K562 (cell line): ENCODE results near the gene HEATR9. TPM values are rescaled to one million over a fixed set of nuclear protein-coding genes. Genes with fewer than 3 reads are reported as not detected.

Experiments
- ATAC-seq: fragments of 200-7000 bp; cut with Tn5 transposase; 3 replicates; pipeline ENCODE4 v1.9.1; 2020; ENCODE audit warnings: moderate library complexity
- BruUV-seq: library from RNA; stranded (reverse); fragments of 400-500 nt; replicated peaks from 2 replicates; lab custom pipeline; 2021; lab: Mats Ljungman, UMichigan
- CTCF ChIA-PET: fragments of 300-600 bp; formaldehyde crosslinking; extraction: SDS; loops from one replicate; lab custom pipeline; 2021; ENCODE audit warnings: low intra/inter-chr PET ratio; lab: Yijun Ruan, JAX
- POLR2A ChIA-PET: fragments of 300-600, 350-650 bp; sonication (Branson Sonifier 250); formaldehyde crosslinking; extraction: SDS; loops from one replicate; lab custom pipeline; 2021; ENCODE audit warnings: antibody characterized with exemption, inconsistent platforms; lab: Yijun Ruan, JAX
- DNase-seq, 4 experiments: peaks; one replicate each; pipeline versions ENCODE4 v3.0.0 to v3.0.0-alpha.2; 2011 to 2018; ENCODE audit warnings: low spot score in 3 of 4, mixed read lengths in 3 of 4; ENCODE audit errors: extremely low read depth in 1 of 4
- FAIRE-seq: peaks from 2 replicates; lab custom pipeline; 2011; peaks lifted over from hg19 to GRCh38; lab: Jason Lieb, UNC
- H2AFZ ChIP-seq: 2 replicates; pipeline ENCODE4 v1.6.0; 2011; ENCODE audit warnings: low read depth, low read length, control low read depth, inconsistent platforms
- H3K27ac ChIP-seq: fragments of 200-600 bp; 3 replicates; pipeline ENCODE4 v1.8.0; 2011; ENCODE audit warnings: low read depth, mild to moderate bottlenecking, control low read depth, inconsistent platforms, low read length, moderate library complexity, mixed read lengths; ENCODE audit errors: extremely low read depth
- H3K27me3 ChIP-seq, 2 experiments: fragments of 300-600 bp in 1 of 2; 2 replicates in 1 of 2; 3 replicates in 1 of 2; pipeline versions ENCODE4 v1.6.0 to v1.8.0; 2011; ENCODE audit warnings: inconsistent platforms in 2 of 2, low read length in 2 of 2, mild to moderate bottlenecking in 1 of 2, mixed read lengths in 1 of 2, moderate library complexity in 1 of 2; ENCODE audit not compliant: control insufficient read depth in 2 of 2, insufficient read depth in 2 of 2
- H3K36me3 ChIP-seq: fragments of 300-600 bp; 3 replicates; pipeline ENCODE4 v1.8.0; 2011; ENCODE audit warnings: mild to moderate bottlenecking, low read length, inconsistent platforms; ENCODE audit not compliant: control insufficient read depth, insufficient read depth
- H3K4me1 ChIP-seq, 2 experiments: fragments of 200-600 bp in 1 of 2; replicated peaks in 1 of 2; 2 replicates in 1 of 2; 3 replicates in 1 of 2; pipeline versions ENCODE4 v1.5.1 to v1.8.0; 2011; ENCODE audit warnings: inconsistent platforms in 2 of 2, low read length in 2 of 2, mild to moderate bottlenecking in 1 of 2, mixed read lengths in 1 of 2, moderate library complexity in 1 of 2; ENCODE audit not compliant: control insufficient read depth in 2 of 2, insufficient read depth in 2 of 2
- H3K4me2 ChIP-seq: 2 replicates; pipeline ENCODE4 v1.6.1; 2011; ENCODE audit warnings: low read length, control low read depth, inconsistent platforms, mixed read lengths; ENCODE audit not compliant: insufficient read depth
- H3K4me3 ChIP-seq: fragments of 200-600 bp; sonication (generic), shearing (Covaris generic); 2 replicates; pipeline ENCODE4 v1.5.1; 2016; ENCODE audit warnings: control low read depth, inconsistent platforms
- H3K79me2 ChIP-seq: fragments of 200-600 bp; 3 replicates; pipeline ENCODE4 v1.8.0; 2011; ENCODE audit warnings: low read length, inconsistent platforms; ENCODE audit not compliant: control insufficient read depth, insufficient read depth
- H3K9ac ChIP-seq, 2 experiments: 2 replicates each; pipeline versions ENCODE4 v1.6.0 to v1.6.1; 2011; ENCODE audit warnings: low read depth in 2 of 2, low read length in 2 of 2, control low read depth in 1 of 2, inconsistent platforms in 1 of 2, mild to moderate bottlenecking in 1 of 2, mixed read lengths in 1 of 2; ENCODE audit not compliant: insufficient read depth in 1 of 2
- H3K9me1 ChIP-seq: one replicate; pipeline ENCODE4 v1.6.0; 2011; ENCODE audit warnings: inconsistent platforms, mild to moderate bottlenecking, low read length, moderate library complexity; ENCODE audit not compliant: control insufficient read depth, insufficient read depth
- H3K9me3 ChIP-seq: replicated peaks from 2 replicates; pipeline ENCODE4 v1.5.1; 2011; ENCODE audit warnings: low read depth, low read length, inconsistent platforms; ENCODE audit not compliant: control insufficient read depth, insufficient read depth
- H4K20me1 ChIP-seq: replicated peaks from 2 replicates; pipeline ENCODE4 v1.6.1; 2011; ENCODE audit warnings: low read length, inconsistent platforms, mixed read lengths; ENCODE audit not compliant: control insufficient read depth, insufficient read depth
- CC2D1A ChIP-seq: fragments of 450-650 bp; IDR thresholded peaks from 2 replicates; pipeline ENCODE4 v1.6.1; 2017; ENCODE audit warnings: mild to moderate bottlenecking
- EWSR1 ChIP-seq: fragments of 450-650 bp; IDR thresholded peaks from 2 replicates; pipeline ENCODE4 v1.6.1; 2018; ENCODE audit warnings: borderline replicate concordance, mild to moderate bottlenecking, low read depth, moderate library complexity; ENCODE audit not compliant: partially characterized antibody
- FOSL1 ChIP-seq: fragments of 200-800 bp; sonication (Bioruptor generic); conservative IDR thresholded peaks from 2 replicates; pipeline ENCODE4 v1.6.1; 2016; ENCODE audit warnings: missing genetic modification characterization, missing compliant biosample characterization
- ZNF3 ChIP-seq: fragments of 250-450 bp; sonication (Bioruptor Pico); IDR thresholded peaks from 2 replicates; pipeline ENCODE4 v1.5.0; 2021; ENCODE audit warnings: mild to moderate bottlenecking, moderate library complexity
- WGBS: fragments of 100-300 bp; shearing (Covaris generic); methylation state at CpG from one replicate; pipeline ENCODE4 v1.1.6; 2016; ENCODE audit warnings: low coverage, mixed read lengths; ENCODE audit not compliant: insufficient coverage; ENCODE audit errors: missing lambda C conversion rate; 5-methylcytosine and 5-hydroxymethylcytosine counted together
- in situ Hi-C: fragments of 300-500 bp; cut with MboI; formaldehyde crosslinking; loops from 4 replicates; pipeline ENCODE4 v1.15.0; 2018; ENCODE audit warnings: inconsistent platforms, mixed read lengths
- intact Hi-C: fragments of 100-400 bp; cut with micrococcal nuclease; formaldehyde crosslinking; loops from 2 replicates; pipeline ENCODE4 v1.14.2; 2022
- polyA plus RNA-seq, 8 experiments: library from polyadenylated mRNA; depleted of rRNA in 4 of 8; stranded (reverse) in 5 of 8; unstranded in 3 of 8; fragments of >200 nt; fragmentation: Nextera tagmentation in 2 of 8; fragmentation: Illumina TruSeq in 1 of 8; extraction: Ambion mirVana in 2 of 8; extraction: Trizol in 1 of 8; gene quantifications; 2 replicates each; pipeline versions ENCODE4 v1.2.1 to v1.2.3, GENCODE V29; 2011 to 2014; ENCODE audit warnings: inconsistent platforms in 1 of 8, missing spikeins in 1 of 8
- total RNA-seq, 7 experiments: library from RNA; depleted of rRNA in 6 of 7; stranded (reverse); fragments of >200 nt in 6 of 7; fragmentation: Illumina TruSeq in 2 of 7; extraction: Trizol in 2 of 7; gene quantifications; 2 replicates each; pipeline versions ENCODE4 v1.2.1 to v1.2.3, GENCODE V29; 2011 to 2021; ENCODE audit warnings: low replicate concordance in 1 of 7
- TF ChIP-seq, protein P1 (sequence below): IDR thresholded peaks from 2 replicates; pipeline ENCODE4 v1.6.1; 2011; ENCODE audit warnings: borderline replicate concordance, low read depth, mild to moderate bottlenecking, moderate library complexity, low read length; ENCODE audit not compliant: insufficient read depth, poor library complexity, severe bottlenecking
- TF ChIP-seq, protein P2 (sequence below), 3 experiments: IDR thresholded peaks in 2 of 3; conservative IDR thresholded peaks in 1 of 3; 2 replicates each; pipeline ENCODE4 v1.5.1; 2011 to 2012; ENCODE audit warnings: low read length in 3 of 3, mild to moderate bottlenecking in 3 of 3, control low read depth in 2 of 3, improper control_type of control experiment in 1 of 3, inconsistent platforms in 1 of 3, low read depth in 1 of 3, mixed read lengths in 1 of 3, moderate library complexity in 1 of 3; ENCODE audit not compliant: insufficient read depth in 2 of 3
- TF ChIP-seq, protein P3 (sequence below): fragments of 200-400 bp; formaldehyde crosslinking; IDR thresholded peaks from 2 replicates; pipeline ENCODE4 v1.6.1; 2017; ENCODE audit warnings: mild to moderate bottlenecking, low read depth, low read length, moderate library complexity
- TF ChIP-seq, protein P4 (sequence below): fragments of 250-450 bp; sonication (Bioruptor Pico); IDR thresholded peaks from 2 replicates; pipeline ENCODE4 v1.8.0; 2022; ENCODE audit warnings: inconsistent platforms
- TF ChIP-seq, protein P5 (sequence below): fragments of 450-650 bp; formaldehyde crosslinking; IDR thresholded peaks from 2 replicates; pipeline ENCODE4 v1.4.0; 2020; ENCODE audit warnings: mild to moderate bottlenecking, mixed read lengths

The HEATR9 gene
- total and polyA plus RNA-seq, 9 of the 15 experiments (the other 6 are each of a cell fraction or from before 2014, with no cell fraction given) = not detected

DNA sequence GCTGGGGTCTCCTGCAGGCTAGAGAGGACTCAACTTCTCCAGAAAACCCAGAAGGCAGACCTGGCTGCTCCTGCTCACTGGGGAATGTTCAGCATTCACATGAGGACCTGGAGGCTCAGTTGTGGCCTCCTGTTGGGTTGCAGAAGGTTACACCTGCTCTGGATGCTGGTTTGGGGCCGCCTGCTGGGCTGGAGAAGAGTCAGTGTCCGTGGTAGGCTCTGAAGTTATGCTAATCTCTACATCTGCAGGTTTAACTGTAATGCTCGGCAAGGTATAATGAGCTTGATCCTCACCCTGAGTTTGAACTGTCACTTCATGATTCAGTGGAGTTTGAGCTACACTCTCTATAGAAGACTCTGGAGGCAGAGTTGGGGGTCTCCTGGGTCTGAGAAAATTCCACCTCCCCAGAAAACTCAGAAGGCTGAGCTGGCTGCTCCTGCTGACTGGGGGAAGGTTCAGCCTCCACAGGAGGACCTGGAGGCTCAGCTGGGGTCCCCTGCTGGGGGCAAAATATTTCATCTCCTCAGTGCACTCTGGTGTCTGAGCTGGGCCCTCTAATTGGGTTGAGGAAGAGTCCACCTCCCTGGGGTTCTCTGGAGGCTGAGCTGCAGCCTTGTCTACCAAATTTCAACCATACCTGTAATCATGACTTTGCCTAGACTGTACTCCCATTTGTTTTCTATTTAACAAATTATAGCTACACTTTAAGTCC is 38.4 kb upstream of the HEATR9 start:
- no TSS peak for BruUV-seq
- POLR2A ChIA-PET = interaction anchor here (0.6 to 2.4 kb wide), 2 partner anchors 9 to 48 kb away, joined by 3 to 7 read pairs; no protein-coding TSS in a partner anchor
- FAIRE-seq = no peak
- no peaks in the 10 kb centered on the region for H4K20me1 ChIP-seq
- ATAC-seq = peak; percentile 64
- no peaks in the 10 kb centered on the region for H3K79me2 ChIP-seq
- H2AFZ ChIP-seq = peak overlapping the region; percentile 27; the same call in 1 of the 2 replicates
- H3K4me1 ChIP-seq = peaks cover 8 to 17% of the 10 kb centered on the region in 2 experiments; a peak in 4 of 5 replicates
- H3K9ac ChIP-seq = no peak overlapping the region
- DNase-seq = no peak
- CTCF ChIA-PET = no interaction called here
- H3K4me2 ChIP-seq = no peak overlapping the region
- WGBS = 9% methylated on average over 3 of the region's 3 CpGs
- H3K27ac ChIP-seq = no peak overlapping the region
- TF ChIP-seq, protein P1, sequence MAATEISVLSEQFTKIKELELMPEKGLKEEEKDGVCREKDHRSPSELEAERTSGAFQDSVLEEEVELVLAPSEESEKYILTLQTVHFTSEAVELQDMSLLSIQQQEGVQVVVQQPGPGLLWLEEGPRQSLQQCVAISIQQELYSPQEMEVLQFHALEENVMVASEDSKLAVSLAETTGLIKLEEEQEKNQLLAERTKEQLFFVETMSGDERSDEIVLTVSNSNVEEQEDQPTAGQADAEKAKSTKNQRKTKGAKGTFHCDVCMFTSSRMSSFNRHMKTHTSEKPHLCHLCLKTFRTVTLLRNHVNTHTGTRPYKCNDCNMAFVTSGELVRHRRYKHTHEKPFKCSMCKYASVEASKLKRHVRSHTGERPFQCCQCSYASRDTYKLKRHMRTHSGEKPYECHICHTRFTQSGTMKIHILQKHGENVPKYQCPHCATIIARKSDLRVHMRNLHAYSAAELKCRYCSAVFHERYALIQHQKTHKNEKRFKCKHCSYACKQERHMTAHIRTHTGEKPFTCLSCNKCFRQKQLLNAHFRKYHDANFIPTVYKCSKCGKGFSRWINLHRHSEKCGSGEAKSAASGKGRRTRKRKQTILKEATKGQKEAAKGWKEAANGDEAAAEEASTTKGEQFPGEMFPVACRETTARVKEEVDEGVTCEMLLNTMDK = peak; percentile 38
- TF ChIP-seq, protein P2, sequence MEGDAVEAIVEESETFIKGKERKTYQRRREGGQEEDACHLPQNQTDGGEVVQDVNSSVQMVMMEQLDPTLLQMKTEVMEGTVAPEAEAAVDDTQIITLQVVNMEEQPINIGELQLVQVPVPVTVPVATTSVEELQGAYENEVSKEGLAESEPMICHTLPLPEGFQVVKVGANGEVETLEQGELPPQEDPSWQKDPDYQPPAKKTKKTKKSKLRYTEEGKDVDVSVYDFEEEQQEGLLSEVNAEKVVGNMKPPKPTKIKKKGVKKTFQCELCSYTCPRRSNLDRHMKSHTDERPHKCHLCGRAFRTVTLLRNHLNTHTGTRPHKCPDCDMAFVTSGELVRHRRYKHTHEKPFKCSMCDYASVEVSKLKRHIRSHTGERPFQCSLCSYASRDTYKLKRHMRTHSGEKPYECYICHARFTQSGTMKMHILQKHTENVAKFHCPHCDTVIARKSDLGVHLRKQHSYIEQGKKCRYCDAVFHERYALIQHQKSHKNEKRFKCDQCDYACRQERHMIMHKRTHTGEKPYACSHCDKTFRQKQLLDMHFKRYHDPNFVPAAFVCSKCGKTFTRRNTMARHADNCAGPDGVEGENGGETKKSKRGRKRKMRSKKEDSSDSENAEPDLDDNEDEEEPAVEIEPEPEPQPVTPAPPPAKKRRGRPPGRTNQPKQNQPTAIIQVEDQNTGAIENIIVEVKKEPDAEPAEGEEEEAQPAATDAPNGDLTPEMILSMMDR (IDR thresholded peaks at IDR 0.05 in 2 of 3, conservative IDR thresholded peaks at IDR 0.05 in 1 of 3; ENCODE audit: insufficient read depth in 2 of 3, low read depth in 1 of 3, low read length in 3 of 3) = peak in 1 of 3 experiments; percentile 23; a peak in 1 of 6 replicates
- TF ChIP-seq FOSL1 (tag) (no peak), EWSR1 (no peak), ZNF3 (CRISPR knock-in tag) (no peak), CC2D1A (no peak)
- TF ChIP-seq, protein P3, sequence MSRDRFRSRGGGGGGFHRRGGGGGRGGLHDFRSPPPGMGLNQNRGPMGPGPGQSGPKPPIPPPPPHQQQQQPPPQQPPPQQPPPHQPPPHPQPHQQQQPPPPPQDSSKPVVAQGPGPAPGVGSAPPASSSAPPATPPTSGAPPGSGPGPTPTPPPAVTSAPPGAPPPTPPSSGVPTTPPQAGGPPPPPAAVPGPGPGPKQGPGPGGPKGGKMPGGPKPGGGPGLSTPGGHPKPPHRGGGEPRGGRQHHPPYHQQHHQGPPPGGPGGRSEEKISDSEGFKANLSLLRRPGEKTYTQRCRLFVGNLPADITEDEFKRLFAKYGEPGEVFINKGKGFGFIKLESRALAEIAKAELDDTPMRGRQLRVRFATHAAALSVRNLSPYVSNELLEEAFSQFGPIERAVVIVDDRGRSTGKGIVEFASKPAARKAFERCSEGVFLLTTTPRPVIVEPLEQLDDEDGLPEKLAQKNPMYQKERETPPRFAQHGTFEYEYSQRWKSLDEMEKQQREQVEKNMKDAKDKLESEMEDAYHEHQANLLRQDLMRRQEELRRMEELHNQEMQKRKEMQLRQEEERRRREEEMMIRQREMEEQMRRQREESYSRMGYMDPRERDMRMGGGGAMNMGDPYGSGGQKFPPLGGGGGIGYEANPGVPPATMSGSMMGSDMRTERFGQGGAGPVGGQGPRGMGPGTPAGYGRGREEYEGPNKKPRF = no peak
- TF ChIP-seq, protein P4, sequence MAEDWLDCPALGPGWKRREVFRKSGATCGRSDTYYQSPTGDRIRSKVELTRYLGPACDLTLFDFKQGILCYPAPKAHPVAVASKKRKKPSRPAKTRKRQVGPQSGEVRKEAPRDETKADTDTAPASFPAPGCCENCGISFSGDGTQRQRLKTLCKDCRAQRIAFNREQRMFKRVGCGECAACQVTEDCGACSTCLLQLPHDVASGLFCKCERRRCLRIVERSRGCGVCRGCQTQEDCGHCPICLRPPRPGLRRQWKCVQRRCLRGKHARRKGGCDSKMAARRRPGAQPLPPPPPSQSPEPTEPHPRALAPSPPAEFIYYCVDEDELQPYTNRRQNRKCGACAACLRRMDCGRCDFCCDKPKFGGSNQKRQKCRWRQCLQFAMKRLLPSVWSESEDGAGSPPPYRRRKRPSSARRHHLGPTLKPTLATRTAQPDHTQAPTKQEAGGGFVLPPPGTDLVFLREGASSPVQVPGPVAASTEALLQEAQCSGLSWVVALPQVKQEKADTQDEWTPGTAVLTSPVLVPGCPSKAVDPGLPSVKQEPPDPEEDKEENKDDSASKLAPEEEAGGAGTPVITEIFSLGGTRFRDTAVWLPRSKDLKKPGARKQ (CRISPR knock-in tag) = no peak
- TF ChIP-seq, protein P5, sequence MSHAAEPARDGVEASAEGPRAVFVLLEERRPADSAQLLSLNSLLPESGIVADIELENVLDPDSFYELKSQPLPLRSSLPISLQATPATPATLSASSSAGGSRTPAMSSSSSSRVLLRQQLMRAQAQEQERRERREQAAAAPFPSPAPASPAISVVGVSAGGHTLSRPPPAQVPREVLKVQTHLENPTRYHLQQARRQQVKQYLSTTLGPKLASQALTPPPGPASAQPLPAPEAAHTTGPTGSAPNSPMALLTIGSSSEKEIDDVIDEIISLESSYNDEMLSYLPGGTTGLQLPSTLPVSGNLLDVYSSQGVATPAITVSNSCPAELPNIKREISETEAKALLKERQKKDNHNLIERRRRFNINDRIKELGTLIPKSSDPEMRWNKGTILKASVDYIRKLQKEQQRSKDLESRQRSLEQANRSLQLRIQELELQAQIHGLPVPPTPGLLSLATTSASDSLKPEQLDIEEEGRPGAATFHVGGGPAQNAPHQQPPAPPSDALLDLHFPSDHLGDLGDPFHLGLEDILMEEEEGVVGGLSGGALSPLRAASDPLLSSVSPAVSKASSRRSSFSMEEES = no peak
- no peaks in the 10 kb centered on the region for H3K27me3 ChIP-seq
- H3K9me3 ChIP-seq = no peaks in the 10 kb centered on the region
- H3K9me1 ChIP-seq = no peaks in the 10 kb centered on the region
- no peak overlapping the region for H3K4me3 ChIP-seq
- H3K36me3 ChIP-seq = no peaks in the 10 kb centered on the region
- in situ Hi-C loops = no loop called here
- intact Hi-C loops = no loop called here
